MM.1S (cell line): ENCODE results near the gene NOP56.

Experiments used
- CTCF ChIP-seq: fragments of 300-600 bp; sonication (generic); IDR thresholded peaks from 2 replicates; pipeline ENCODE4 v1.5.1; 2016; ENCODE audit warnings: antibody characterized with exemption, low read length, mixed read lengths
- EZH2 ChIP-seq: fragments of 300-600 bp; sonication (generic); optimal IDR thresholded peaks from 2 replicates; pipeline ENCODE3; 2017; ENCODE audit warnings: low read depth, mild to moderate bottlenecking, antibody characterized with exemption, low read length, mixed read lengths

GRCh38 chr20:2688041-2688591, 35.7 kb downstream of the NOP56 start:
- TF ChIP-seq CTCF, result peak; percentile 71
- no peak for TF ChIP-seq EZH2
